Stimulated activated CD4-positive, alpha-beta T cell treated with anti-CD3 and anti-CD28 coated beads, Interleukin-2, amount 100 ng/mL, for 24 hours (primary cell): ENCODE data around the gene PNN.
"Not testable (repeated sequence)": the region's sequence is repeated elsewhere in the genome, so short reads cannot be mapped to it uniquely, and the experiment has no call there.

Experiments used
- DNase-seq, 2 donors: peaks; one replicate each; pipeline ENCODE4 v3.0.0-alpha.2; 2020

Gene PNN

DNA sequence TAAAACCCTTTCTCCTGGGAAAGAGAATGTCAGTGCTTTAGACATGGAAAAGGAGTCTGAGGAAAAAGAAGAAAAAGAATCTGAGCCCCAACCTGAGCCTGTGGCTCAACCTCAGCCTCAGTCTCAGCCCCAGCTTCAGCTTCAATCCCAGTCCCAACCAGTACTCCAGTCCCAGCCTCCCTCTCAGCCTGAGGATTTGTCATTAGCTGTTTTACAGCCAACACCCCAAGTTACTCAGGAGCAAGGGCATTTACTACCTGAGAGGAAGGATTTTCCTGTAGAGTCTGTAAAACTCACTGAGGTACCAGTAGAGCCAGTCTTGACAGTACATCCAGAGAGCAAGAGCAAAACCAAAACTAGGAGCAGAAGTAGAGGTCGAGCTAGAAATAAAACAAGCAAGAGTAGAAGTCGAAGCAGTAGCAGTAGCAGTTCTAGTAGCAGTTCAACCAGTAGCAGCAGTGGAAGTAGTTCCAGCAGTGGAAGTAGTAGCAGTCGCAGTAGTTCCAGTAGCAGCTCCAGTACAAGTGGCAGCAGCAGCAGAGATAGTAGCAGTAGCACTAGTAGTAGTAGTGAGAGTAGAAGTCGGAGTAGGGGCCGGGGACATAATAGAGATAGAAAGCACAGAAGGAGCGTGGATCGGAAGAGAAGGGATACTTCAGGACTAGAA is 6.1 kb downstream of the PNN start:
- DNase-seq: no peak

DNA sequence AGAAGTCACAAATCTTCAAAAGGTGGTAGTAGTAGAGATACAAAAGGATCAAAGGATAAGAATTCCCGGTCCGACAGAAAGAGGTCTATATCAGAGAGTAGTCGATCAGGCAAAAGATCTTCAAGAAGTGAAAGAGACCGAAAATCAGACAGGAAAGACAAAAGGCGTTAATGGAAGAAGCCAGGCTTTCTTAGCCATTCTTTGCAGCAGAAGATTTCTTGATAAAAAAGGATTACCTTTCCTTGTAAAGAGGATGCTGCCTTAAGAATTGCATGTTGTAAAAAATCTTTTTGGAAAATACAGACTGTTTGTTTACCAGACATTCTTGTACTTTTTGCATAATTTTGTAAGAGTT is 6.6 kb downstream of the PNN start:
- DNase-seq: no peak

DNA sequence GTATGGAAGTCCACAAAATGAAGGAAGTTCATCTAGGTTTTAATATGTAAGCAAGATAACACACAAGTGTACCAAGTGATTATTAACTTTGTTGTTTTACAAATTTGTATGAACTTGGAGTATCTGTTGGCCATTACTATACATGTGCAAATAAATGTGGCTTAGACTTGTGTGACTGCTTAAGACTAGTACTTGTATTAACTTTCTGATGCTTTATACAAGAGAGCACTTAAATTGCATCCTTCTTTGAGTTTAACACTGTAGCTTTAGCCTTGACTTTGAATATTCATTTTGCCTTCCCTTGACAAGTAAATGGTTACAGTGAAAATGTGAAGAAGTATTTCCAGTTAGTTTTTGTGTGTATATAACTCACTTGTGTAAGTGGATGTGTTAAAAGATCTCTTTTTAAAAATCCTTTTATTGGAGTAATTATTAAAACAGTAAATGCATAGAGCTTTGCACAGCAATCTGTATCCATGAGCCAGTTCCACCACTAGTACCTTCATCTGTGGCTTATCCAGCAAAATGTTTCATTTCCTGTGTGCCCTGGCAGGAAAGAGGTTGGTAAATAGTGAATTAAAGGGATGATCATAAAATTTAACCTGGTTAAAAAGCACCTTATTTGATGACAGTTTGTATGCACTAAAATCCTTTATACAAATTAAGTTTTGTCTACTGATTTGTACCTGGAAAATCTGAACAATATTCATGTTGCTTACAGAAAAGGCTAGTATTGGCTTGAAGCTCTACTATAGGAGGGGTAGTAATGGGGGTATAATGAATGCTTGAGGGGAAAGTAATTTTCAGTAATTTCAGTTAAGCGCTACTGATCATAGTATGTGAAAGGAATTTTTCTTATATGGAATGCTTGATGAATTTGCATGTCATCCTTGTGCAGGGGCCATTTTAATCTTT is 8.0 kb downstream of the PNN start:
- DNase-seq: no peak

DNA sequence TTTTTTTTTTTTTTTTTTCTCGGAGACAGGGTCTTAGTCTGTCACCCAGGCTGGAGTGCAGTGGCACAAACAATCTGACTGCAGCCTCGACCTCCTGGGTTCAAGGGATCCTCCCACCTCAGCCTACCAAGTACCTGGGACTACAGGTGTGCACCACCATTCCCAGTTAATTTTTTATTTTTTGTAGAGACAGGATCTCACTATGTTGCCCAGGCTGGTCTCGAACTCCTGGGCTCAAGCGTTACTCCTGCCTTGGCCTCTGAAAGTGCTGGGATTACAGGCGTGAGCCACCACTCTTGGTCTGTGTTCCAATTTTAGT is 8.6 kb downstream of the PNN start:
- DNase-seq: not testable (repeated sequence)

DNA sequence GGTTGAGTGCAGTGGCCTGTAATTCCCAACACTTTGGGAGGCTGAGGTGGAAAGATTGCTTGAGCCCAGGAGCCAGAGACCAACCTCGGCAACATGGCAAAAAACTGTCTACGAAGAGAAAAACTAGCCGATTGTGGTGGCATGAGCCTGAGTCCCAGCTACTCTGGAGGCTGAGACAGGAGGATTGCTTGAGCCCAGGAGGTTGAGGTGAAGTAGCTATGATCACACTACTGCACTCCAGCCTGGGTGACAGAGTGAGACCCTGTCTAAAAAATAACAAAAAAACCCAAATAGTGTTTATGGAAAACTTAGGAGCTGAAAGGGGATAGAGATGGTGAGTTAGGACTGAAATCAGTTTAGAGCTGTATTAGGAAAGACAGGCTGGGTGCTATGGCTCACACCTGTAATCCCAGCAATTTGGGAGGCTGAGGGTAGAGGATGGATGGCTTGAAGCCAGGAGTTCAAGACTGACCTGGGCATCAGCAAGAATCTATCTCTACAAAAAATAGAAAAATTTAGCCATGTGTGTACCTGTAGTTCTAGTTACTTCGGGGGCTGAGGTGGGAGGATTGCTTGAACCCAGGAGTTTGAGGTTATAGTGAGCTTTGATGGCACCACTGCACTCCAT is 9.7 kb downstream of the PNN start:
- DNase-seq: no peak

DNA sequence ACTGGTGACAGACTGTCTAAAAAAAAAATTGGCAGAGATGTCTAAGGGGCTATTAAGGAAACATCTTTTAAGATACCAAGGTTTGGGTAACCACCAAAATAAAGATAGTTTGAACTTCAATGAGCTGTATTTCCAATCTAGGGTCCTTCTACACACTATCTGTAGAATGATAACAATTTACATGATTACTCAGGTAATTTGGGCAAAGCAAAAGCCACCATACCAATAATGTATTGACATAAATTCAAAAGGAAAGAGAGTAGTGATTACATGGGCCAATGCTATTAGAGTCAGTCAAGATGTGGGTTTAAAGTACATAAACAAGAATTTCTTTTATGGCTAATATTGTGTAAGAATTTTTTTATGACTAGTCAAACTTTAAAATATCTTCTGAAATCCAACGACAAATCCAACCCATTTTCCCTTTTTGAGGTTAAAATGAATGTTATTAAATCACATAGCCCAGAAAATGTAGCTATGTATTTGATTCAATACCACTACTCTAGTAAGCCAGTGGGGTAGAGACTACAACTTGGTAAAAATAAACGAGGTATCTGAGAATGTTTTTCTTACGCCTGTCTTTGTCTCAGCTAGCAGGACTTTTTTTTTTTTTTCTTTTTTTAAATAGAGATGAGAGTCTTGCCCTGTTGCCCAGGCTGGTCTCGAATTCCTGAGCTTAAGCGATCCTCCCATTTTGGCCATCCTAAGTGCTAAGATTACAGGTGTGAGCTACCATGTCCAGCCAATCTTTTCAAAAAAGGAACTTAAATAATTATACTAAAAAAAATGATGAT is 10.4 kb downstream of the PNN start:
- no peak for DNase-seq

DNA sequence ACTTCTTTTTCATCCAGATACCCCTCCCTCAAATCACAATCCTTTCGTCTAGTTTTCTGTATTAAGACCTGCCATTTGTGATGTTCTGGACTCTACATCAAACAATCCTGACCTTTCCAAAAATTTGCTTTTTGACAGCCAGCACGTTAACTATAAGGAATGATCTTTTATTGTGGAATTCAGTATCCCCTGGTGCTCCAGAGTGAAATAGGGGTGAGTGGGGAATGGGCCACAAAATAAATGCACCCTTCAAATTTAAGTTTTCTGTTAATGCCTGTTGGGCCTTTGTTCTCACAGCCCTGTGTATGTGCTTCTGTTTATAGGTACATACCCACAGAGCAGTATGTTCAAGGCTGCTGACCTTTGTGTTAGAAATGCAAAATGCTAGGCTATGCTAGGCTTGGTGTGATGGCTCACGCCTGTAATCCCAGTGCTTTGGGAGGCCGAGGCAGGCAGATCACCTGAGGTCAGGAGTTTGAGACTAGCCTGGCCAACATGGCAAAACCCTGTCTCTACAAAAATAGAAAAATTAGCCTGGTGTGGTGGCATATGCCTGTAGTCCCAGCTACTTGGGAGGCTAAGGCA is 12.0 kb downstream of the PNN start:
- DNase-seq: no peak

DNA sequence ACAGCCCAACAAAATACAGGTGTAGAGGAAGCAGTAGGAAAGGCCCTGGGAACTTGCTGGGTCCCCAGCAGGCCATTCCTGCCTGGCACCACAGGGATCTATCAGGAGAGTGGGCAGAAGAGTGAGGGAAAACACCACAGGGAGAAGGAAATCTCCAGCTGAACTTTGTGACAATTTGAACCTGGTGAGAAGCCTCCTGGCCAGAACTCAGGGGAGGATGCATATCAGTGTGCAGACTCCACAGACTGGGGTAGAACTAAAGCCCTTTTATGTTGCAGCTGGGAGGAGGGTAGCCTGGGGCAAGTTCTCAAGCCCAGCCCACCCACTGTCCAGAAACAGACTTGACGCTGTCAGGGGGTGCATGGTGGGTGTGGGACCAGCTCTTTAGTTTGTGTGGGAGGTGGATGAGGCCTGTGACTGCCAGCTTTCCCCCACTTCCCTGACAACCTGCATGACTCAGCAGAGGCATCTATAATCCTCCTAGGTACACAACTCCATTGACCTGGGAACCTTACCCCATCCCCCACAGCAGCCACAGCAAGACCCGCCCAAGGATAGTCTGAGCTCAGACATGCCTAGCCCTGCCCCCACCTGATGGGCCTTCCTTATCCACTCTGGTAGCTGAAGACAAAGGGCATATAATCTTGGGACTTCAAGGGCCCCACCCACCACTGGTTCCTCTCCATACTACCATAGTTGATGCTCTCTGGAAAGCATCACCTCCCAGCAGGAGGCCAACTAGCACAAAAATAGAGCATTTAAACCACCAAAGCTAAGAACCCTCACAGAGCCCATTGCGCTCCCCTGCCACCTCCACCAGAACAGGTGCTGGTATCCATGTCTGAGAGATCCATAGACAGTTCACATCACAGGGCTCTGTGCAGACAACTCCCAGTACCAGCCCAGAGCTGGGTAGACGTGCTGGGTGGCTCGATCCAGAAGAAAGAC is 28.9 kb downstream of the PNN start:
- no peak for DNase-seq

DNA sequence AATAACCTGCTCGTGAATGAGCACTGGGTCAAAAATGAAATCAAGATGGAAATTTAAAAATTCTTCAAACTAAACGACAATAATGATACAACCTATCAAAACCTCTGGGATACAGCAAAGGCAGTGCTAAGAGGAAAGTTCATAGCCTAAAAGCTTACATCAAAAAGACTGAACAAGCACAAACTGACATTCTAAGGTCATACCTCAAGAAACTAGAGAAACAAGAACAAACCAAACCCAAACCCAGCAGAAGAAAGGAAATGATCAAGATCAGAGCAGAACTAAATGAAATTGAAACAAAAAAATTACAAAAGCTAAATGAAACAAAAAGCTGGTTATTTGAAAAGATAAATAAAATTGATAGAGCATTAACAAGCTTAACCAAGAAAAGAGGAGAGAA is 32.4 kb downstream of the PNN start:
- DNase-seq: not testable (repeated sequence)

DNA sequence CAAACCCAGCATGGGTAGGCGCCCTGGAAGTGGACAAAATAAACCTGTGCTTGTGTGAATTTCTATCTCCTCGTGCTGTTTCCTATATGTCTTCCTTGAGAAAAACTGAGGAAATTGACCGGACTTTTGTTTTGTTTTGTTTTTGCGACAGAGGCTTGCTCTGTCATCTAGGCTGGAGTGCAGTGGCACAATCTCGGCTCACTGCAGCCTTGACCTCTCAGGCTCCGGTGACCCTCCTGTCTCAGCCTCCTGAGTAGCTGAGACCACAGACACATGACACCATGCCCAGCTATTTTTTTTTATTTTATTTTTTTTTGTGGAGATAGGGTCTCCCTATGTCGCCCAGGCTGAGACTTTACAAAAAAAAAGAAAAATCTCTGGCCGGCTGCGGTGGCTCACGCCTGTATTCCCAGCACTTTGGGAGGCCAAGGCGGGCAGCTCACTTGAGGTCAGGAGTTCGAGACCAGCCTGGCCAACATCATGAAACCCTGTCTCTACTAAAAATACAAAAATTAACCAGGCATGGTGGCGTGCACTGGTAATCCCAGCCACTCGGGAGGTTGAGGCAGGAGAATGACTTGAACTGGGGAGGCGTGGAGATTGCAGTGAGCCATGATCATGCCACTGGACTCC is 36.2 kb downstream of the PNN start:
- DNase-seq: no peak

DNA sequence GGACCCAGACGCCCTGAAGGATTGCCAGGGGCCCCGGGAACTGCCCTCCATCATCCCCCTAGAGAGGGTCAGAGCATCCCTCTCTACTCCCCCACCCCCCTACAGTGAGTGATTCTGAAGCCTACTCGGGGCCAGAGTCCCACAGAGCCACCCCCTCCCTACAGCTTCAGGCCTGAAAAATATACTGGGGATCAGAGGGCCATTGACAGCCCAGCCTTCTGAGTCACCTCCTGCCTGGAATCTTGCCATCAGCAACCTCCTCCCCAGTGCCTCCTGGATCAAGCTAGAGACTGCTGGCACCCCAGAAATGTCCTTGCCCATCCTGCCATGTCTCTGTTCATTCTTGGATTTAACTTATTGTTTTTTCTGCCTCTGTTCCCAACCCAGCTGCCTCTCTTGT is 37.0 kb downstream of the PNN start:
- no peak for DNase-seq

DNA sequence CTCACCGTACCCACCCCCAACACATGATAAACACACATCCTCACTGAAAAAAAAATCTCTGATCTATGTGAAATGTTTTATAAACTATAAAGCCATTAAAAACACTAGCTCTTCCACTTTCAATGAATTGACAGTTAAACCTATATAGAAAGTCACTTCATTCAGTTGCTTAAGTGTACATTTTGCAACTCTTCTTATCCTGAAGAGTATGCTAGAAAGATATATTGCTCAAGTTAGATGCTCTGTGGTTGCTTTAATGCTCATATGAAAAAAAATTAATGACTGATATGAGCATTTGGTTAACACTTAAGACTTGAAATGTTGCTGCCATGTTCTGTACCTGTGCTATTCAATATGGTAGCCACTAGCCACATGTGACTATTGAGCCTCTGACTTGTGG is 37.6 kb downstream of the PNN start:
- DNase-seq: no peak

DNA sequence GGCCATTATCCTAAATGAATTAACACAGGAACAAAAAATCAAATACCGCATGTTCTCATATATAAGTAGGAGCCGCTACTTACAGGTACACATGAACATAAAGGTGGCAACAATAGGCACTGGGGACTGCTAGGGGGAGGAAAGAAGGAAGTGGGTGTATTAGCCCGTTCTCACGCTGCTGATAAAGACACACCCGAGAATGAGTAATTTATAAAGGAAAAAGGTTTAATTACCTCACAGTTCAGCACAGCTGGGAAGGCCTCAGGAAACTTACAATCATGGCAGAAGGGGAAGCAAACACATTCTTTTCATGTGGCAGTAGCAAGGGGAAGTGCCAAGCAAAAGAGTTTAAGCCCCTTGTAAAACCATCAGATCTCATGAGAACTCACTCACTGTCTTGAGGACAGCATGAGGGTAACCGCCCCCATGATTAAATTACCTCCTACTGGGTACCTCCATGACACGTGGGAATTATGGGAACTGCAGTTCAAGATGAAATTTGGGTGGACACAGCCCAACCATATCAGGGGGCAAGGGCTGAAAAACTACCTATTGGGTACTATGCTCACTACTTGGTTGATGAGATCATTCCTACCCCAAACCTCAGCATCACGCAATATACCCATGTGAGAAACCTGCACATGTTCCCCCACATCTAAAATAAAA is 42.3 kb downstream of the PNN start:
- no peak for DNase-seq

DNA sequence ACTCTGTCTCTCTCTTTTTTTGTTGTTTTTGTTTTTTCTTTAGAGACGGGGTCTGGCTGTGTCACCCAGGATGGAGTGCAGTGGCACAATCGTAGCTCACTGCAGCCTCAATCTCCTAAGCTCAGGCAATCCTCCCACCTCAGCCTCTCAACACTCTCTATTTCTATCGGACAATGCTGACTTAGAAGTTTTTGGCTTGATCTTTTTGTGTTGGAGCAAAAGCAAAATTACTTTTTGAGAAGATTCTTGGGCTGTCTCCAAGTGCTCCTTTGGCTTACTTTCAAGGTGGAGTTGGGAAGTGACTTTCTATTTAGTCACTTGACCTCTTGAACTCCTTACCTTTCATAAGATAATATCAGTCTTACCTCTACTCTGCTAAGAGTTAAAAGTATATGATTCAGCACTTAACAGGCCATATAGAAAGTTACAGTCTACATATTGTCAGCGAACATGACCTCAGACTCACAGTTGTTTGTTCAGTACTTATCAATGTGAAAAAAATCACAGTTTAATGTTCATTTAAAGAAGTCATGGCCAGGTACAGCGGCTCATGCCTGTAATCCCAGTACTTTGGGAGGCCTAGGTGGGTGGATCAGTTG is 43.2 kb downstream of the PNN start:
- DNase-seq: no peak

DNA sequence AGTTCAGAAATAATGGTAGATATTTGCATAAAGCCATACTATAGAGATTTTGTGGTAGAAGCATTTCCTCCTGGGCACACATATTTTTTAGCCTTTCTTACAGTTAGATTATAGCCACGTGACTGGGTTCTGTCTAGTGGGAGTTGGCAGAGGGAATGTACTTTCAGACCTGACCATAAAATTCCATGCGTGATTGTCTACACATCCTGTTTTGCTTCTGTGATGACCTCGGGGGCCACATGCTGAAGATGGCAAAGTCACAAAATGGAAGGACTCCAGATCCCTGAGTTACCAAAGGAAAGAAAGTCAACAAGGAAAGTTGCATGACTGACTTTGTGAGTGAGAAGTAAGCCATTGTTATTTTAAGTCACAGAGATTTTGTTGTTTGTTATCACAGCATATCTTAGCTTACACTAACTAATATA is 44.0 kb downstream of the PNN start:
- DNase-seq: no peak

DNA sequence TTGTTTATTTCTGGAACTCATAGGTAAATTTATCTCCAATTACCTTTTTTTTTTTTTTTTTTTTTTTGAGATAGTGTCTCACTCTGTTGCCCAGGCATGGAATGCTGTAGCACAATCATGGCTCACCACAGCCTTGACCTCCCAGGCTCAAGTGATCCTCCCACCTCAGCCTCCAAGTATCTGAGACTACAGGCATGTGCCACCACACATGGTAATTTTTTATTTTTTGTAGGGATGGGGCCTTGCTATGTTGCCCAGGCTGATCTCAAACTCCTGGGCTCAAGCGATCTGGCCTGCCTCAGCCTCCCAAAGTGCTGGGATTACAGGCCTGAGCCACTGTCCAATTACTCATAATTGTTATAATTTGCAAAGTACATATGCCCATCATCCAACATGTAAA is 45.4 kb downstream of the PNN start:
- not testable (repeated sequence) for DNase-seq

DNA sequence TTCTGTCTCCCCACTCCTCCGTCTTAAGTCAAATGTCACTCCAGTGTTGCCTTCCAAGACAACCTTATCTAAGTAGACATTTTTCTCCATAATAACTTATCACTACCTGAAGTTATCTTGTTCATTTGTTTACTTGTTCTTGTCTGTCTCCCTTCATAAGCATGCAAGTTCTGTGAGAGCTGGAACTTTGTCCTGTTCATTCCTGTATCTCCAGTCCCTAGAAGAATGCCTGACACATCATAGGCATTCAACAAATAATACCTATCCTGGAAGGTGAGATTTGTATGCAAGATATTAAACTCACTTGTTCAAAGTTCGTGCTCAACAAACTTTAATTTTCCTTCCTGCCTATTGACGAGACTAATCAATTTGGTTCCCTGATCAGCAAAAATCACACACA is 53.0 kb downstream of the PNN start:
- no peak for DNase-seq

DNA sequence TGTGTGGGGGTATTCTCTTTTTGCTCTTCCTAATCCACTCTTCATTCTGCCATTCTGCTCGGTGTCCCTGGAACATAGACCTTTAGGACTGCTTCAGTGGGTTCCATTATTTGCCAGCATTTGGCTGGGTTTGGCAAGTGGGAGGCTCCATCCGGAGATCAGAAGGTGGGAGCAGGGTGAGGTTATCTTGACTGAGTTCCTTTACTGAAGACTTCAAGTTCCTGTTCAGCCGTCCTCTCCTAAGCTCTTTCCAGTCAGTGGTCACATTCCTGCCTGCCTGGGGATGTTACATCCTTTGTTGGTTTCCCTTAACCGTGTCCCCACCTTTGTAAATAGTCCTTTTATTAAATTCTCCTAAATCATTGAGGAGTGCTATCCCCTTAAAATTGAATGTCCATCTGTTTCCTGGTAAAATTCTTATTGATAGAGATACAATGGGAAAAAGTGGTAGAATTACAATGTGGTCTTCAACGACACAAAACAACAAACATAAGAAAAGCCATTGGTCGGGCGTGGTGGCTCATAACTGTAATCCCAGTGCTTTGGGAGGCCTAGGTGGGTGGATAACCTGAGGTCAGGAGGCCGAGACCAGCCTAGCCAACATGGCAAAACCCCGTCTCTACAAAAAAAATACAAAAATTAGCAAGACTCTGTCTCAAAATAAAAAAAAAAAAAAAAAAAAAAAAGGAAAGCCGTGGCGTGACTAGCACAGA is 53.6 kb downstream of the PNN start:
- DNase-seq: peak; percentile 24 to 27

DNA sequence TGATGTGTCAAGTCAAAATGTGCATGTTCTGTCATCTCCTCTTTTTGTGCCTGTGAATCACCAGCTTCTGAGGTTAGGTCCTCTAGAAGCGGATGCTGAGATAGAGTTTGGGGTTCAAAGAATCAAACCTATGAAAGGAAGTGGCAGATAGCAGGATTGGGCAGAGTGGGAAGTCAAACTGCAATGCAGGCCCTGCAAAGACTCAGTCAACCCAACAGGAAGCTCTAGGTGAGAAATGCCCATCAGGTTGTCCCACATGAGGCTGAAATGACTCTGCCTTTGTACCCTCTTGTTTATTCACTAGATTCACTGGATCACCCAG is 54.1 kb downstream of the PNN start:
- DNase-seq: peak; percentile 49 to 50
